ENCODE data around the gene KRTAP4-3.
"Not testable (repeated sequence)": the region's sequence is repeated elsewhere in the genome, so short reads cannot be mapped to it uniquely, and the experiment has no call there.

Gene KRTAP4-3

GRCh38 chr17:41153856-41154255 lies 14.2 kb downstream of the KRTAP4-3 start:
- no peak for DNase-seq (ENCODE audit: low read depth, low spot score)

GRCh38 chr17:41151525-41151924 lies 16.5 kb downstream of the KRTAP4-3 start:
- no peak for DNase-seq (ENCODE audit: low read depth, low spot score)

GRCh38 chr17:41150026-41150425 lies 18.0 kb downstream of the KRTAP4-3 start:
- DNase-seq (ENCODE audit: low read depth, low spot score), result no peak

GRCh38 chr17:41149652-41149985 lies 18.4 kb downstream of the KRTAP4-3 start, which contains the start of gene KRTAP4-5:
Gene KRTAP4-5, minus strand, starts transcription at chr17:41149825. Its CDS starts 58 bp downstream, at chr17:41149767.
- no peak for DNase-seq (ENCODE audit: low read depth, low spot score)

GRCh38 chr17:41148971-41149651 lies 18.9 kb downstream of the KRTAP4-3 start:
- DNase-seq (ENCODE audit: low read depth, low spot score), result not testable (repeated sequence)

GRCh38 chr17:41147531-41148204 lies 20.4 kb downstream of the KRTAP4-3 start:
- DNase-seq (ENCODE audit: low read depth, low spot score), result no peak

GRCh38 chr17:41145261-41145660 lies 22.8 kb downstream of the KRTAP4-3 start:
- no peak for DNase-seq (ENCODE audit: low read depth, low spot score)

GRCh38 chr17:41144846-41145245 lies 23.2 kb downstream of the KRTAP4-3 start:
- DNase-seq (ENCODE audit: low read depth, low spot score), result no peak

- DNase-seq (ENCODE audit: low read depth, low spot score), result no peak
Observed at GRCh38 chr17:41141361-41141760, 26.7 kb downstream of the KRTAP4-3 start.

GRCh38 chr17:41140360-41141131 lies 27.5 kb downstream of the KRTAP4-3 start, which contains the start of gene KRTAP4-6:
Gene KRTAP4-6, minus strand, starts transcription at chr17:41140544. Its CDS starts 57 bp downstream, at chr17:41140487.
- no peak for DNase-seq (ENCODE audit: low read depth, low spot score)

- not testable (repeated sequence) for DNase-seq (ENCODE audit: low read depth, low spot score)
Observed at GRCh38 chr17:41139865-41140264, 28.2 kb downstream of the KRTAP4-3 start.

GRCh38 chr17:41133880-41134735 lies 33.9 kb downstream of the KRTAP4-3 start:
- DNase-seq (ENCODE audit: low read depth, low spot score), result no peak

- DNase-seq (ENCODE audit: low read depth, low spot score), result no peak
Observed at GRCh38 chr17:41131979-41132378, 36.0 kb downstream of the KRTAP4-3 start.

GRCh38 chr17:41127371-41127770 lies 40.6 kb downstream of the KRTAP4-3 start:
- DNase-seq (ENCODE audit: low read depth, low spot score), result no peak

GRCh38 chr17:41126412-41126811 lies 41.6 kb downstream of the KRTAP4-3 start:
- DNase-seq (ENCODE audit: low read depth, low spot score), result no peak

GRCh38 chr17:41125064-41125463 lies 43.0 kb downstream of the KRTAP4-3 start:
- DNase-seq (ENCODE audit: low read depth, low spot score), result no peak

GRCh38 chr17:41123991-41124371 lies 44.0 kb downstream of the KRTAP4-3 start, which contains the start of gene KRTAP4-12:
Gene KRTAP4-12, minus strand, starts transcription at chr17:41124182. Its CDS starts 60 bp downstream, at chr17:41124122.
- not testable (repeated sequence) for DNase-seq (ENCODE audit: low read depth, low spot score)

- DNase-seq (ENCODE audit: low read depth, low spot score), result not testable (repeated sequence)
Observed at GRCh38 chr17:41123292-41123990, 44.6 kb downstream of the KRTAP4-3 start.

GRCh38 chr17:41121742-41122141 lies 46.3 kb downstream of the KRTAP4-3 start:
- no peak for DNase-seq (ENCODE audit: low read depth, low spot score)
